Measurements from ENCODE around the gene CHIT1.

CHIT1 gene

GRCh38 chr1:203172184-203173010 is 57.1 kb downstream of the CHIT1 start:
- peak; percentile 59 for DNase-seq

DNA sequence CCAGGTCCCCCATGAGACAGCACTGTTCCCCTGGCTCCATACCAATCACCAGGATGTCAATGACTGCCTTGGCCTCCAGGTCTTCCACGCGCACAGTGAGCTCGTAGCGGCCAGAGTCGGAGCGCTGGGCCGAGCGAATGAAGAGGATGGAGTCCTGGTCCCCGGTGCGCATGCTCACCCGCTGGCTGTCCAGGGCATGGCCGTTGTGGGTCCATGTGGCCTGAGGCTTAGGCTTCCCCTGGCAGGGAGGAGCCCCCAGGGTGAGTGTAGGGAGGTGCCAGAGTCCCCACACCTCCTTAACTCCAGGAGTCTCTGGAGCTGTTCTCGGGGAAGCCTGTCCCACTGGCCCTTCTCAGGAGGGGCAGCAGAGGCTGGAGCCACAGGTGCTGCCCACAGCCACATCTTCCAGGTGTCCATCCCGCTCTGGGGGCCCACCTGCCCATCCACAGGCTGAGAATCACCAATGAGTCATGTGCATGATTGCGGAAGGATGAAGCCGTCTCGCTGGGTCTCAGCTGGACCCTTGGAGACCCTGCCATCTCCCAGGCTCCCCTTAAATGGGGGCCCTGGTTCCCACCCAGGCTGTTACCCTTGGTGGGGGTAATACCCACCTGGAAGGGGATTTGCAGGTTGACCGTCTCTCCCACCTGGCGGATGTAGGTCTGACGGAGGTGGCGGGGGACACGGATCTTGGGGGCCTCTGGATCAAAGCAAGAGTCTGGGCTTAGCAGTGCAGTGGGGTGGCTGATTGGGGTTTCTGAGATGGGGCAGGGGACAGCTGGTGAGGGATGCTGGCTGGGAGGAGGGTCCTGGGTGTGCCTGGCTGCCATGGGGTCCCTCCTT is 57.9 kb downstream of the CHIT1 start:
- DNase-seq = no peak

GRCh38 chr1:203170625-203171330 is 58.7 kb downstream of the CHIT1 start:
- DNase-seq = no peak

- DNase-seq = no peak
These were observed 59.5 kb downstream of the CHIT1 start for GRCh38 chr1:203169770-203170520.

DNA sequence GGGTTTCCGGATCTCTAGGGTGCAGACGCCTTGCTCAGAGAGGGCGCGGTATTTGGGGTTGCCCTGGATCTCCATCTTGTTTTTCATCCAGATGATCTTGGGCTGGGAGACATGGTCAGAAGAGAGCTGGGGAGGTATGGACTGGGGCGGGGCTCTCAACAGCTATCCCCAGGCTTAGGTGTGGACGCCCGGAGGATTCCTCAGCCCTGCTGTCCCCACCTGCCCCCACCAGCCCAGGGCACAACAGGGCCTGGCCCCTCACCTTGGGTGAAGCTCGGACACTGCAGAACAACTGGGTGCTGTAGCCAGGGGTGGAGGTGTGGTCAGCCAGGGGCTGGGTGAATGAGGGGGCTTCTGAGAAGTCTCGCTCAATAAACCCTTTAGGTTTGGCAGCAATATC is 60.5 kb downstream of the CHIT1 start:
- no peak for DNase-seq

- no peak for DNase-seq
These were observed 61.2 kb downstream of the CHIT1 start for GRCh38 chr1:203168256-203168786.

GRCh38 chr1:203167913-203168200 is 61.6 kb downstream of the CHIT1 start:
- DNase-seq = no peak

- no peak for DNase-seq
These were observed 62.2 kb downstream of the CHIT1 start for GRCh38 chr1:203167026-203167912.

- no peak for DNase-seq
These were observed 63.1 kb downstream of the CHIT1 start for GRCh38 chr1:203166192-203166940.

All from NCI-H1694 treated with DMSO at 0.1 percent for 48 hours (cell line).